ENCODE results near the gene KCND3.

KCND3 gene

GRCh38 chr1:111837393-111837792 lies 152.1 kb downstream of the KCND3 start:
- no peak for DNase-seq

DNA sequence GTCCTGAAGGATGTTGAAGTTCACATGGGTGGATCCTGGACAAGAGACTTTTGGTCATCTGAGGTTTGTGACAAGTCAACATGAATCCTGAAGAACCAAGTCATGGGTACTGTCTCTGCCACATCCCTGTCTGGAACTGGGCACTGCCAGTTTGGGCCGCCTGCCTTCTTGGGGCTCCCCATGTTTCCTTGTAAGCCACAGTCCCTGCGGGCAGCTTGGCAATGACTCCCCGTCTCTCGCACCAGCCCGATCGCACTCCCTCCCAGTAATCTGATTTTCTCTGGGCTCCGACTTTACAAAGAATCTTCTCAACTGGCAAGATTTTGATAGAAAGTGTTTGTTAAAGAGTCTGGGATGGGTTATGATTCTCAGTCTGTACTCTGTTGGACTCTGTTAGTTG lies 153.4 kb downstream of the KCND3 start:
- no peak for DNase-seq

- no peak for DNase-seq
These were observed 154.0 kb downstream of the KCND3 start for GRCh38 chr1:111835514-111835913.

DNA sequence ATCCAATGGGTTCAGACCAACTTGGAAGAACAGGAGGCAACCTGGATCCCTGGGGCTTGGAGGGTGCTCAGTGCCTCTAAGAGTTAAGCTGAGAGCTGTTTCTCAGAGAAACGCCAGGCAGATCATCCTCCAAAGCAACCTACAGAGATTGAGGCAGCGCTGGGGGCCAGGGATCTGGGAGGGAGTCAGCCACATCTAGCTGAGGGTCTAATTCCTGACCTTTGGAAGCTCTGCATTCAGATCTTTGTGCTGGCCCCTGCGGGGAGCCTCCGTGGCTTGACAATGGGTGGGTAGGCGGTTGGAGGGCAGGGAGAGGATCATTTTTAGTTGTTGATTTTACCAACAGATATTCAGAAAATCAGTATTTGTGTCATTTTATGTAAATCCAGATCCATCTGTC lies 154.5 kb downstream of the KCND3 start:
- no peak for DNase-seq

DNA sequence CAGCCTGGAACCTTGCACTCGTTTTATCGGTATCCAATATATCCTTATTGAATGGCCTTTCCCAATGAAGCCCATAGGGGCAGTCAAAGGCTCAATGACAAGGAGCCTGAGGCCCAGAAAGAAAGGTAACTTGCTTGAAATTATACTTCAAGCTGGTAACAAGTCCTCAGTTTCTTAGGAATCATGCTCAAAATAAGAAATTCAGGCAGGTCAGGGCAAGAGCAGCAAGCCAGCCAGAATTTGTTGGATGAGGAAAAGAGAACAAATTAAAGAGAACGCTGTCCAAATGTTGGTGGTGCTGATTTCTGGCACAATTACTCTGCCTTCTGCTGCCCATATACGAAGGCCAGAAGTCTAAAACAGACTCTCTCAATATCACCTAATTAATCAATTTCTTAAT lies 156.1 kb downstream of the KCND3 start:
- no peak for DNase-seq

GRCh38 chr1:111832521-111833155 lies 156.8 kb downstream of the KCND3 start:
- no peak for DNase-seq

GRCh38 chr1:111831153-111831552 lies 158.3 kb downstream of the KCND3 start:
- DNase-seq: no peak

GRCh38 chr1:111827946-111828345 lies 161.5 kb downstream of the KCND3 start:
- no peak for DNase-seq

DNA sequence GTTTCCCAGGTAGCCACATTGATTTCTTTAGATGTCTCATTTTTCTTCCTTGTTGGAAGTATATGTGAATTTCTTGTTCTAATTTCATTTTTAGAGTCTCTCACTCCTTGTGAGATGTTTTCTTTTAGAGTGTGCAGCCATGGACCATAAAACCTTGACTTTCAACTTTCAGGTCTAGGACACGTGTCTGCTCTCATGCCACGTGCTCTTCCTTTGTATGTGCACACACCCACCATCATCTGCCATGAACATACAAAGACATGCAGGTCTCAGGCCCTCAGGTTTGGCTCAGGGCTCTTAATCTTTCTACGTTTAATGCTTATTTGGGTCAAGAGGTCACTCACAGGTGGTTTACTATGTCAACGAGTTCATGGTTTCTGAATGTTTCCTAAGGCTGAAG lies 163.2 kb downstream of the KCND3 start:
- no peak for DNase-seq

DNA sequence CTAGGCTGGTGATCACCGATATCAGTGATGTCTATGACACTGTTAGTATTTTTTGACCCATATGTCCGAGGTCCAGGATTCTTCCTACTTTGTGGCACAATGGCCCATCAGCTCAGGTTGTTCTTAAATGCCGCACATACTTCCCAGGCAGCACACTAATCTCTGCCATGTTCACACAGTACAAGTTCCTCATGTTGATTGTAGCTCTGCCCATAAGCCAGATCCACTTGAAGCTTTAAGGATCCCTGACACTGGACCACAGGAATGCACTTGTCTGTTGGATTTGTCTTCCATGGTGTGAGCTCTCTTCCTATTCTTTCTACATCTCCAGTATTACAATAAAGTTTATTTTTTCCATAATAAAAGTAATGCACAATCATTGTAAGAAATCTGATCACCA lies 164.3 kb downstream of the KCND3 start:
- DNase-seq: no peak

- no peak for DNase-seq
These were observed 167.3 kb downstream of the KCND3 start for GRCh38 chr1:111822138-111822537.

DNA sequence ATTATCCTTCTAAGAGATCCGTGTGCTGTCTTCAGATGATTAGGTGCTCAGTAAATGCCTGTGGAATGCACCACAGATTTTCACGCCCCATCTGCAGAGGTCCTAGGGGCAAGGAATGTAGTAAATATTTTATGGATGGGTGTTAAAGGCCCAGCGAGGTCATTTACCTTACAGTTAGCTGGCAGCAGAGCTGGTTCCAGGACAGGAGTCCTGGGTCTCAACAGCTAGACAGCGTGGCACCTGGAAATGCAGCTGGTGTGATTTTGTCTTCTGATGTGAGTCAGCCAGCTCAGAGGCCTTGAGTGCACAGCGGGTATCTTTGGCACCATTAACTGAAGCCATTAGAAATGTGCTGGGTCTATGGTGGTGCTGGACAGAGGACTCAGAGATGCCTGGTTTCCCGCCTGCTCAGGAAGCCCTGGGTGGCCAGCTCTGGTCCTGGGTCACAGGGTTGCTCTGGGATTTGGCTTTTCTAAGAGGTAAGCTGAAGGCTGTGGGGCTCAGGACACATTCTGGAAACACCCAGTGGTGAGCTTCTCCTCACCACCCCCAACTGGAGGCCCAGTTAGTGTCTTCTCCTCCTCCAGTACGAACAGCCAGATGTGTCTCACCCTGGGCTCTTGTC lies 168.2 kb downstream of the KCND3 start:
- DNase-seq: no peak

GRCh38 chr1:111819566-111820263 lies 169.8 kb downstream of the KCND3 start:
- DNase-seq: peak in 1 of 2 donors; percentile 10

- no peak for DNase-seq
These were observed 170.9 kb downstream of the KCND3 start for GRCh38 chr1:111818546-111818945.

- DNase-seq: no peak
These were observed 171.4 kb downstream of the KCND3 start for GRCh38 chr1:111818081-111818480.

DNA sequence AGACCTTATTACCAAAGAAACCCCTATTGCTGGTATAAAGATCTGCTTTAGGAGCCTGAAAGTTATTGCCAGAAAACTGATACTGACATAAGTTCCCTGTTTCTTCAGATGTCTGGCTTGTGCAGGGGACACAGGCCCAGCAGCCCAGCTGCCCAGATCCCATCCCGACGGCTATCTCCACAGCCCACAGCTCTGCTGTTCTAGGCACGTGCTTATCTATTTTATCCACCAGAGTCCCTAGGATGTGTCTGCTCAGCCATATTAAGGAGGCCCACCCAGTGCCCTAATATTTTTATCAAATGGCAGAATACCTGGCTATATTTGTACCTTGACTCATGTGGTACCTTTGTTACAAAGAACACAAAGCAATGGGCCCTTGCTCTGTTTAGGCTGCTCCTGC lies 174.8 kb downstream of the KCND3 start:
- no peak for DNase-seq

GRCh38 chr1:111814305-111814628 lies 175.2 kb downstream of the KCND3 start:
- DNase-seq: no peak

DNA sequence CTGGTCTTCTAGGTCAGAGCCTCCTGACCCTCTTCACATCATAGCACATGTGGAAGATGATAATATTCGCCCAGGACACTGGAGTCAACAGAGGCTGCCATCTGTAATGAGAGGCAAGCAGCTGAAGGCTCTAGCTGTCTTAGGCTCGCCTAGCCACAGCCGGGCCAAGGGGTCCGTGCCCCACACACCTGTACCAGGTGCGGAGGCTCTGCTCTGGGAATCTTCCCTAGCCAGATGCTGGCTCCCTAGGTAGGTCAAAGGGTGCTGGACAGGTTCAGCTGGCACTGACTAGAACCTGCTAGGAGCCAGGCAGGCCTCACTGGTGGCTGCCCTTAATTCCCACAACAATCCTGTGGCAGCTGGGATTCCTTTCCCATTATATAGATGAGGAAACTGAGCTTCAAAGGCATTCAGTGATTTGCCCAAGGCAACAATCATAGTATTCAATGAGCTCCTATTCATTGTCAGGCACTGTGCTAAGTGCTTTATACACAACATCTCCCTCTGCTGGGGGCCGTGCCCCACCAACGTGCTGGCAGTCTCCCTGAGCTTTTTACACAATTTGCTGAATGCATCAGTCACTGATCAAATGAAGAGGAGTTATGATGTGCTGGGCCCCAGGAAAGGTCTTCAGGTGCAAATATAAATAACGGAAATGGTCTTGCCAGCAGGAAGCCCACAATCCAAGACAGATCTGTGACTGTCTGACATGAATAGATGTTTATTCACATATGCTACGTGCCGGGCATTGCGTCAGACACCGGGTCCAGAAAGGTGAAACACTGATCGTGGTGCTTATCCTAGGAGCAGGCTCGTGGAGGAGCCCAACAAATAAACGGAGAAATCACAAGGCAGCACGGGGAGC lies 175.8 kb downstream of the KCND3 start:
- no peak for DNase-seq

DNA sequence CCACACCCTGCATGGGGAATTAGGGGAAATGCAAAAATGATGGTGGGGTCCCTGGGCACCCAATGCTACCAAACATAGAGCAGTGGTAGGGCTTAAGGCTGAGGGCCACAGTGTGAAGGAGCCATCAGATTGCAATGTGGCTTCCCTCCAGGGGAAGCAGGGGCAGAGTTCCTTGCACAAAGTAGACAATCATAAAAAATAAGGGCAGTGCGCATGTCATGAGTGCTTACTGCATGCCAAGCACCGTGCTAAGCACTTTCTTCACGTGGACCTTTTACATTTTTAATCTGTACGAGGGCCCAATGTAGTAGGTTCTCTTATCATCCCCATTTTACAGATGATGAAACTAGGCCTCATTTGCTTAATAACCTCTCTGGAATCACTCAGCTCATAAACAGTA lies 177.2 kb downstream of the KCND3 start:
- no peak for DNase-seq

- no peak for DNase-seq
These were observed 177.6 kb downstream of the KCND3 start for GRCh38 chr1:111811891-111812290.

DNA sequence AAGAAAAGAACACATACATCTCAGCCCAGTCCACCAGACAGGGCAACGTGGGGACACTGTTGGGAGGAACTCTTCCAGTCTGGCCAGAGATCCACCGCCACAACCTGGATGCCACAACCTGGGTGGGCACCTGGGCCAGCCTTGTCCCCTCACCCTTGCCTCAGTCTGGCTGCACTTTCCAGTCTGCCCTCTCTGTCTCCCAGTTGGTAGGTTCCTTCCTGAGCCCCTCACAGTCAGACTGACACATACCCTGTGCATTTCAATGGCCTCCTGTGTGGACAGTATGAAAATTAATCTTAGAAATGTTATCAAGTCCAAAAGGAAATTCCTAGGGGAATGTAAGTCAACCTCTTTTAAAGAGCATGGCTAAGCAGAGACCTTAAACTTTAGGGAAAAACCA lies 184.2 kb downstream of the KCND3 start:
- DNase-seq: no peak

DNA sequence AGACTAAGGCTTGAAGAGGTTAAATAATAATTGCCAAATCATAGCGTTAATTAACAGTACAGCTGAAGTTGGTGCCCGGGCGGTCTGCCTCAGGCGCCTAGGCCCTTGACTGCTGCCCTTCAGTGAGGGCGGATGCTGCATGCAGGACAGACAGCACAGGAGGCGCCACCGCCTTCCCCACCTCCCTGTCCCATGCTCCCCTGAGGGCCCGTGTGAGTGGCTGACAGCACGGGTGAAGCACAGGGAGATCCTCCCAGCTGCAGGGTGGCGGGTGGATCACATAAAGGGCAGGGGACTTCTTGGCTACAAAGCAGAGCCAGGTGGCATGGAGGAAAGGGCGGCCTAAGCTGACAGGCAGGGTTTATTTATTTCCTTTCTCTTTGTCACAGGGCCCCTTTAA lies 184.7 kb downstream of the KCND3 start:
- no peak for DNase-seq

- no peak for DNase-seq
These were observed 185.5 kb downstream of the KCND3 start for GRCh38 chr1:111803951-111804350.

- DNase-seq: no peak
These were observed 186.5 kb downstream of the KCND3 start for GRCh38 chr1:111802984-111803383.
